ENCODE results near the gene NRG2. TPM values are rescaled to one million over a fixed set of nuclear protein-coding genes. Genes with fewer than 3 reads are reported as not detected.

Gene NRG2
- total RNA-seq, result 13.9 TPM

DNA sequence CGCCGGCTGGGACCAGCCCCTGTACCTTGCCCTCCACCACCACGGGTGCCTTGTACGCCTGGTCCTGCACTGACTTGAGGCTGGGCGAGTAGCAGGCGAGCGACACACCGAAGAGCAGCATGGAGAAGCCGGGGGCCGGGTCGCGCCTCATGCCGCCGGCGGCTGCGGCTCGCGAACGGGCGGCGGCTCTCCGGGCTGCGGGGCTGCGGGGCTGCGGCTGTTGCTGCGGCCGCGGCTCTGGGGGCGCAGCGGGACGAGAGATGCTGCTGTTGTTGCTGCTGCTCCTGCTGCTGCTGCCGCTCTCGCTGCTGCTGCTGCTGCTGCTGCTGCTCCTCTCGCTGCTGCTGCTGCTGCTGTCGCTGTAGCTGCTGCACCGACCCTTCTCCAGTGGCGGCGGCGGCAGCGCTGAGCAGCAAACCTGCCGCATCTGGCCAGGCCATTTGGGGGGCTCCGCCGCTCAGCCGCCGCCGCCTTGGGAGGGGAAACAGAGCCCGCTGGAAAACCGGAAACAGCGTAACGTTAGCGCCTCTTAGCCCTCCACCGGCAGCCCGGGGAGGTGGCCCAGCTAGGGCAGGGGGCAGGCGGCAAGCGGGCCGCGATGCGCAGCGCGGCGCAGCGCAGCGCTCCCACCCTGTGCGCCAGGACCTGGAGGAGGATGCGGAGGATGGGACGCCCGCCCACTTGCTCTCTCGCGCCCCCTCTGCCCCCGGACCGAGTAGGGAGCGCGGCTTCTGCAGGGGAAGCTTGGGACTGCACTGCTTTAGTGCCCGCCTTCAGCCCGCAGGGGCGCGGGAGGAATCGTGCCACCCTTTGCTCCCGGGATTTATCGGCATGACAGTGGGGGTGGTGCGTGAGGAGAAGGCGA is at the start of gene NRG2:
NRG2 (minus strand) TSS at position 657 of the 865 bp plus-strand sequence.
- peak; percentile 74 for DNase-seq (ENCODE audit: low spot score)

DNA sequence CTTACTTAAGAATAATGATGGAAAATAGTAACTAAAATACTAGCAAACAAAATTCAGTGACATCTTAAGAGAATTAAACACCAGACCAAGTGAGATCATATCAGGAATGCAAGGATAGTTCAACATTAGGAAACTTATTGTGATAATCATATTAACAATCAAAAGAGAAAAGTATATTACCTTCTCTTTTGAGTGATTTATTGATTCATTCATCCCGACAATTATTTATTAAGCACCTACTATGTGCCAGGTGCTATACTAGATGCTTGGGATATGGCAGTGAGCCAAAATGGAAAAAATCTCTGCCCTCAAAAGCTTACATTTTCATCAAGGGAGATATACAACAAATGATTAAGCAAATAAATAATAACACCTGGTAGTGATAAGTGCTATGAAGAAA is 47.2 kb upstream of the NRG2 start:
- DNase-seq (ENCODE audit: low spot score), result no peak

DNA sequence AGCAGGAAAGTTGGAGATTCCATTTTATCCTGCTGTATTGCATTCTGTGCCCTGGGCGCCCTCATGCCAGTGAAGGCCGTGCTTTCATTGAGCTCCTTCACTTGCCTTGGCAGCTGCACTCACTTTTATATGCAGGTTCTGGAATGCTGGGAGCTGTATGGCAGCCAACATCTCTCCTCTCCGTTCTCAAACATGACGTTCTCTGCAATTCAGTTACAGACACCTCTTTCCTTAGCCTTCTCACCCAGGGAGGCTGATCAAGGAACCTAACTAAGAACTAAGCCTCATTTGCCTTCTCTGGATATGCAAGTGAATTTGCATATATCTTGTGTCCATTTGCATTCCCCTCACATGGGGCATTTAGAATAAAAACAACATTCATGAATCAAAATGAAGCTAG is 41.4 kb upstream of the NRG2 start:
- DNase-seq (ENCODE audit: low spot score), result no peak

DNA sequence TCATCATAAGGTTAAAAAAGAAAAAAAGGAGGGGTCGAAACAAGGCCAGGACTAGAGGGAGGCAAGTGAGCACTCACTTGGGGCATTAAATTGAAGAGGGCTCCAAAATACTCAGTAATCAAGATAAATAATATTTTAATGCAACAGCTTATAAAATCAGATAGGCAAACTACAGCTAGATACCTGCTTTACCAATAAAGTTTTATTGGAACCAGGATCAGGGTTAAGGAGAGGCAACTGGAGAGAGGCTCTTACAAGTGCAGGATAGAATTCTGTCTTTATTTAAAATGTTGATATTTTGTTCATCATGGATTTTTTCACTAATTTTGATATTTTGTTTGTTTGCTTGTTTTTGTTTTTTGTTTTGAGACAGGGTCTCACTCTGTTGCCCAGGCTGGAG is 40.6 kb upstream of the NRG2 start:
- no peak for DNase-seq (ENCODE audit: low spot score)

DNA sequence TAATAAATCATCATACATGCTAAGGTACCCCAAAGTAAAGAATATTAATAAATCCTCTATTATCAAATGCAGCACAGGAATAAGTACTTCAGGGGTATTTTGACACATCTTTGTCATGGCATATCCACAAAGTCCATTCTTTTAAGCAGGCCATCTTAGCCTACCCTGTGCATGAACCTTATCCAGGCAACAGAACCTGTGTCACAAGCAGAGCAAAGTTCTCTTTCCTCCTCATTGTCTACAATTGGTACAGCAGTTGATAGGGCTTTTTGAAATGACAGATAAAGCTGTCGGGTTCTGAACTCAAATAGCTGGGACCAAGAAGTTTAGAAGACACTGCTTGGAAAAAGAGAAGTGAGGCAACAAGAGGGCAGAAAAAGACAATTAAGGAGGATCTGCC is 40.0 kb upstream of the NRG2 start:
- no peak for DNase-seq (ENCODE audit: low spot score)

DNA sequence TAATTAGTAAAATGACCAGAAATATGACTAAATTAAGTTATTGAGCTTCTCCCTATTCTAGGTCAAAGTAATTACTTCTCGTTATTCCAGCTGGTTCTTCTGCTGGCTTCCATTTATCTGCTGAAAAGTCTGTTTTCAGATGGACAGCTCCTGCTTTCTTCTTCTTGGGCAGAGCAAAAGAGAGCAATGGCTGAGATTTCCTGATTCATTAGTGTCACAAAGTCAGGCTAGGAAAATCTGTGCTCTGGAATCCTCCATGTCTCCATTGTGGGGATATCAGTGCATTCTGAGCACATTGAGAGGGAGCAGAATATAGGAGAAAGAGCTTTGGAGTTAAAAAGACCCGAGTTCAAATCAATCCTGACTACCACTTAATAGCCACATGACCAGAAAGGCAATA is 33.7 kb upstream of the NRG2 start:
- no peak for DNase-seq (ENCODE audit: low spot score)

DNA sequence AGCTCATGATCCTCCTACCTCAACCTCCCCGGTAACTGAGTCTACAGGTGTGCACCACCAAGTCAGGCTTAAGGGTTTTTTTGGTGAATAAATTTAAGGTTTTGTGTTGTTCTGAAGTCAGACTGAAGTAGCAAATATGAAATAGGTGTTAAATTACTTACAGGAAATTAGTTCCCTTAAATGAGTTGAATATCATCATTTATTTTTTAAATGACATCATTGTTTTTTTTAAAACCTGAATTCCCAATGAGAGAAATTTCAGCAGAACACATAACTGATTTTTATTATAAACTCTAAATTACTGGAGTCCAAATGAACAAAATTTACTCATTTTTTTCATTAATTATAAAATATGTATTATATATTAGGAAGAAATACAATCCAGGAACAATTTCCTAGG is 33.0 kb upstream of the NRG2 start:
- DNase-seq (ENCODE audit: low spot score), result no peak

DNA sequence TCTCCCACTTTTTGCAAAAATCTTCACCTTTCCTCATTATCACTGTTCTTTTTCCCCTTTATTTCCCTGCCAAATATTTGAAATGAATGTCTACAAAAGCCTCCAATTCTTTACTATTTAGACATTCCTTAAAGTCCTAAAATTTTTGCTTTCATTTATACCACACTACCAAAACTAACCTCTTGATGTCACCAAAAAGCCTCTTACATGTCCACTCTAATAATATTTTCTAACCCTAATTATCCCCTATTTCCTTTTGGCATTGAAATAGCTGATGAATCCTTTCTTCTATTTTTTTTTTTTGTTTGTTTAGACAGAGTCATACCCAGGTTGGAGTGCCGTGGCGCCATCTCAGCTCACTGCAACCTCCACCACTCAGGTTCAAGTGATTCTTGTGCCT is 32.3 kb upstream of the NRG2 start:
- no peak for DNase-seq (ENCODE audit: low spot score)

DNA sequence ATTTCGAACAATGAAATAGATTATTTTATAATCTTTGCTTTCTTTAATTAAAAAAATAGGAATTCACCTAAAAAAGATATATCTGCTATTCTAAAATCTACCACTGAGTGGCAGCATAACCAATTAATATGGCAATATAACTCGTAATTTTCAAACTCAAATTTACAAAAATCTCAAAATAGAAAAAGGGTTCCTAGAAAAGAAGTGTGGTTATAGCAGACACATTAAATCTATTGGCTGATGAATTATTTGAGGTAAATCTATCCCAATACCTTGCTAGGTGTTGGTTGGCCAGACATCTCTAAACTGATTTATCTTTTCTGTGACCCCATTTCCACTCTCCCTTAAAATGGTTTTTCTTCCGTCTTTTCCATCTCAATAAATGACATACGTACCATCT is 30.2 kb upstream of the NRG2 start:
- DNase-seq (ENCODE audit: low spot score), result no peak

DNA sequence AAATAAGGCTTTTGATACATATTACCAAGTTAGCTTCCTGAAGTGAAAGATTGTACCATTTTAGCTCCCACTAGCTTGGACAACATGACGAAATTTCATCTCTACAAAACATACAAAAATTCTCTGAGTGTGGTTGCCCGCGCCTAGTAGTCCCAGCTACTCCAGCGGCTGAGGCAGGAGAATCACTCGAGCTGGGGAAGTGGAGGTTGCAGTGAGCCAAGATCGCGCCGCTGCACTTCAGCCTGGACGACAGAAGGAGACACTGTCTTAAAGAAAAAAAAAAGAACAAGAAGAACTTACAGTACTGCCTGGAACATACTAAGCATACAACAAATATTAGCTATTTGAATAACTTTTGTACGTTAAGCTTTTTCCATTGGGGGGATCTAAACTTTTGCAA is 29.7 kb upstream of the NRG2 start:
- no peak for DNase-seq (ENCODE audit: low spot score)

DNA sequence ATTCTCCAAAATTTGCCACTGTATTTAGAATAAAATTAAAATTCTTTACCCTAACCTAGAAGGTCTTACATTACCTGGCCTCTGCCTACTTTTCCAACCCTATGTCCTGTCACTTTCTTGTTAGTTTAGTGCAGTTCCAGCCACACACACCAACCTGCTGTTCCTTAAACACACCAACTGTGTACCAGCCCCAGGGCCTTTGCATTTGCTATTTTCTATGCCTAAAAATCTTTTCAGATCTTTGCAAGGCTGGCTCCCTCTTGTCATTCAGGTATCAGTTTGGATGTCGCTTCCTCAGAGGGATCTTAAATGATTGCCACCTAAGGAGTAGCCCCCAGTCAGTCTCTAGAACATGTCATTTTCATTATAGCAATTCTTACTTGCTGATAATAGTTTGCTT is 17.7 kb upstream of the NRG2 start:
- DNase-seq (ENCODE audit: low spot score), result no peak

DNA sequence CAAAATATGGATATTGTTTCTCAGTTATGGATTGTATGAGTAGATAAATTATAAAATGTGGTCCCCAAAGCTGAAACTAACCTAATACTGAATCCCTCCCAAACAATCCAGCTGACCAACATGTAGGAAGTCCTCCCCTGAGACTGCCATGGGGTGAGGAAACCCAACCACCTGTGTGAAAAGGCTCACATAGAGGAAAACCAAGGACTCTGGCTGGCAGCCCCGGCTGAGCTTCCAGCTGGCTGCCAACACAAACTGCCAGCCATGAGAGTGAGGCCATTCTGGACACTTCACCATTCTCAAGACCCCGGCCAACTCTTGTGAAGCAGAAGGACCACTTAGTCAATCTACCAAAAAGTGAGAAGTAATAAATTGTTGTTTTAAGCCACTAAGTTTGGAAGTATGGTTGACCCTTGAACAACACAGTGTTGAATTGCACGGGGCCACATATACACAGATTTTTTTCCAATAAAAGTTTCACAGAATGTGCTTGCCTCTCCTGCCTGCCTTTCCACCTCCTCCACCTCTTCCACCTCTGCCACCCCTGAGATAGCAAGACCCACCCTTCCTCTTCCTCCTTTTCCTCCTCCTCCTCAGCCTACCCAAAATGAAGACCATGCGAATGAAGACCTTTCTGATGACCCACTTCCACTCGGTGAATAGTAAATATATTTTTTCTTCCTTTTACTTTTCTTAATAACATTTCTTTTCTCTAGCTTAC is 15.3 kb upstream of the NRG2 start:
- no peak for DNase-seq (ENCODE audit: low spot score)

DNA sequence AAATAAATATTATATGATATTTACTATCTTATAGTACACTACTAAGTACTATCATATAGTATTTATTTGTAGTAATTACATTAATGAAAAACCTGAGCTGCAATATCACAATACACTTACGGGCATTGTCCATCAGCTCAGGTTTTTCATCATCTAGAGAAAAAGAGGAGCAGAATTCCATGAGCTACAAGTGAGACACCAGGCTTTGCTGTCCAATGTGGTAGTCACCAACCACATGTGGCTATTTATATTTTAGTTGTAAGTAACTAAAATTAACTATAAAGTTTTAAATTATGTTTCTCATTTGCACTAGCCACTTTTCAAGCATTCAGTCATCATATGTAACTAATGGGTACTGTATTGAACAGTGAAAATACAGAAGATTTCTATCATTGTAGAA is 13.8 kb upstream of the NRG2 start:
- DNase-seq (ENCODE audit: low spot score), result no peak

DNA sequence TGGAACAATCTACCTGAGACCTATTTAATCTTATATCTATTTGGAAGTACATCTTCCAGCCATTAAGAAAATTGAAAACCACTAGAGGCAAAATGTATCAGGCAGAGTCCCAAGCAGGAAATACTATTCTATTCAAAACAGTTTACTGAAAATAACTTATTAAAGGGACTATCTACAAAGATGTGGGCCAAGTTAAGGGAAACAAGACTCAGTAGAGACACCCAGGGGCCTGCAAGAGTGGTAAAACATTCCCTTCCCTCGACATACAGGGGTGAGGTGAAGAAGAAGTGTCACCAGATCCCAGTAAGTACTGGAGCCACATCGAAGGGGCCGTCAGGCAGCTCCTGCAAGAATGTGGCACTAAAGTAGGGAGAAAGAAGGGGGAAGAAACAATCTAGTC is 12.1 kb upstream of the NRG2 start:
- no peak for DNase-seq (ENCODE audit: low spot score)

DNA sequence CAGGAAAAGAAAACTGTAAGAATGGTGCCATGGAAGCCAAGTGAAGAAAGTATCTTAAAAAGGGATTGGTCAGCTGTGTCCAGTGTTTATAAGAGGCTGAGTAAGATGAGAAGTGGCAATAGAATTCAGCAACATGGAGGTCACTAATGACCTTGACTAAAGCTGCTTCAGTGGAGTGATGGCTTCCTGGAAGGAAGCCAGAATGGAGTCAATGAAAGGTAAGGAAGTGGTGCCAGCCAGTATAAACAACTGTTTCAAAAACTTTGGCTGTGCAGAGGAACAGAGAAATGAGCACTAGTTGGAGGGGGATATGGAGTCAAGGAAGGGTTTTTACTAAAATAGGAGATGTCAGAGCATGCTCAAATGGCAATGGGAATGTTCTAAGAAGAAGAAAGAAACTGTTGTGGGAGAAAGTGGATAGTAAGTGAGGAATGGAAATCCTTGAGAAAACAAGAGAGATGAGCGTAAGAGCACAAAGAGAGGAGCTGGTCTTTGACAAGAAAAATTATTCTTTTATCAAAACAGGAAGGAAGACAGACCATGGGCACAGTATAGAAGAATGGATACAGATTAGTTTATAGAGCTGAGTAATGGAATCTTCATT is 11.1 kb upstream of the NRG2 start:
- DNase-seq (ENCODE audit: low spot score), result no peak

DNA sequence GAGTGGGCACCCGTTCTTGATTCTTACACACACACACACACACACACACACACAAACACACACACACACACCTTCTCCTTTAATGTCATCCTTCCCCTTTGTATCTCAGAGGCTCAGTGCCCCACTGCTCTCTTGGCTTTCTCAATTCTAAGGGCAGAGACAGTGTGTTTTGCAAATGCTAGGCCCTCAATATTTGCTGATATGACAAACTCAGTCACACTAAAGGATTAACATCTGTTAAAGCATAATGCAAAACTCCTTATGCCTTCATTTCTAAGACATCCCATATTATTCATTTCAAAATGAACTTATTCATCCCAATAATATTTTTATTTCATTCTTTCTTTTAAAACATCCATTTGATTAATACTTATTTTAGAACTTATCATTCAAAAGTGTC is 8.9 kb upstream of the NRG2 start:
- no peak for DNase-seq (ENCODE audit: low spot score)

DNA sequence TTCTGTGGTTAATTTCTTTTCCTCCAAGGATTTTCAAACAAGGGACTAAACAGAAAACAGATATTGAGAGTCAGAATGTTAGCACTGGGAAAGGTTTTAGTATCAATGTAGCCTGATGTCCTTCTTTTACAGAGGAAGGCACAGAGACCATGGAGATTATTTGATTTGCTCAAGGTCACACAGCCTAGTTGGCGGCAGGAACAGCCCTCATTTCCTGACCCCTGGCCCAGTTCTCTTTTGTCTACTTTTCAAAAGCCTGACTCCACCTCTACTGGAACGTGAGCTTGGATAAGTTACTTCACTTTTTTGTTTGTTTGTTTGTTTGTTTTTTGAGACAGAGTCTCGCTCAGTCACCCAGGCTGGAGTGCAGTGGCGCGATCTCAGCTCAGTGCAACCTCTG is 6.6 kb upstream of the NRG2 start:
- no peak for DNase-seq (ENCODE audit: low spot score)

DNA sequence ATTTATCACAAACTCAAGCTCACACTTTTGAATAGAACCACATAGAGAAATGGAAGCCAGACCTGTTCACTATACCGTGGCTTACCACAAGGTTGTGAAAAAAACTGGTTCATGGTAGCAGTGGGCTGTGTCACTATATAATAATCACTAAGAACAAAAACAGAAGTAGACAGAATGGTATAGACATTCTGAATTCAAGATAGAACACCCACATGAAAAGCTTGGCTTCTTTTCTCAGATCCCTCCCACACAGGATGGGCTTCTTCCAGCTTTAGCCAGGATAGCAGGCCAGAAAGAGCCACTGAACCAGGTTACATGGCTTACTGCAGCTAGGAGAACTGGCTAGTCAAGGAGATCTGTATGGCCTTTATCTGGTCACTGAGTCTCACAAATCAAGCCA is 6.1 kb upstream of the NRG2 start:
- DNase-seq (ENCODE audit: low spot score), result no peak

DNA sequence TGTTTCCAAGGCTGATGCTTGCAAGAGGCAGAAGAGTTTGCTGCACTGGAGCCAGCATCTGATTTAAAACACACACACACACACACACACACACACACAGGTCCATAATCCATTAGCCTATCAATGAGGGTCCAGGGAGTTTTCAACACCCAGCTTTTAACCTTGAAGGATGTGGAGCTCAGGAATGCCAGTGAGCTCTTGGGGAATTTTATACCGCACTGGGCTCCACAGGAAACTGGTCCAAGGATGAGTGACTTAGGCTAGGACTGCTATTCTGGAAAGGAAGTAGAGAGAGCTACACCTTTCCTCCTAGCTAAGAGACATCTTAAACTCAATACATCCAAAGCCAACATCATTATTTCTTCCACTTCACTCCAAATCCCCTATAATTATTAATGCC is 942 bp upstream of the NRG2 start:
- no peak for DNase-seq (ENCODE audit: low spot score)

DNA sequence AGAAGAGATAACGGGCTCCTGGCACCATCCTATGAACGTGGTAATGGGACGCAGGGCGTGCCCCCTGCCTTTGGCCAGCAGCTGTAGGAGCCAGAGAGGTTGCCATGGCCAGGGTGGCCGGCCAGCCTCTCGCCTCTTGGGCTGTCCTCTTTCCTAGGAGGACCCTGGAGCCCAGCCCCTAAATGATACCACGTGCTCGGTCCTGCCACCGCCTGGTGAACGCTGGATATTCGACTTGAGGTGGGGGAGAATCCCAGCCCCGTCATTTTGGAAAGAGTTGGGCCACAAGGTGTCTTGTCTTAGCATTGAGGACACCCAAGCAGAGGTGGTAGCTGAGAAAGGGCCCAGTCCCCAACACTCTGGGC is 391 bp upstream of the NRG2 start:
- no peak for DNase-seq (ENCODE audit: low spot score)

DNA sequence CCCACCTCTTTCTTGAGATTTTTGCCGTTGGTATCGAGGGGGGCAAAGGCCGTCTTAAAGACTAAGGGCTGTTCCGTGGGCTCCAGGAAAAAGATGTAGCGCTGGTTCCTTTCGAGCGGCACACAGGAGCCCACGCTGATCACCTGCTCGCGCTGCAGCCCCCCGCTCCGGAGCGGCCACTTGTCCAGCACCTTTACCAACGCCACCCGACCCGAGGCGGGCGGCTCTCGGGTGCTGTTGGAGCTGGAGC is 781 bp downstream of the NRG2 start:
- no peak for DNase-seq (ENCODE audit: low spot score)

DNA sequence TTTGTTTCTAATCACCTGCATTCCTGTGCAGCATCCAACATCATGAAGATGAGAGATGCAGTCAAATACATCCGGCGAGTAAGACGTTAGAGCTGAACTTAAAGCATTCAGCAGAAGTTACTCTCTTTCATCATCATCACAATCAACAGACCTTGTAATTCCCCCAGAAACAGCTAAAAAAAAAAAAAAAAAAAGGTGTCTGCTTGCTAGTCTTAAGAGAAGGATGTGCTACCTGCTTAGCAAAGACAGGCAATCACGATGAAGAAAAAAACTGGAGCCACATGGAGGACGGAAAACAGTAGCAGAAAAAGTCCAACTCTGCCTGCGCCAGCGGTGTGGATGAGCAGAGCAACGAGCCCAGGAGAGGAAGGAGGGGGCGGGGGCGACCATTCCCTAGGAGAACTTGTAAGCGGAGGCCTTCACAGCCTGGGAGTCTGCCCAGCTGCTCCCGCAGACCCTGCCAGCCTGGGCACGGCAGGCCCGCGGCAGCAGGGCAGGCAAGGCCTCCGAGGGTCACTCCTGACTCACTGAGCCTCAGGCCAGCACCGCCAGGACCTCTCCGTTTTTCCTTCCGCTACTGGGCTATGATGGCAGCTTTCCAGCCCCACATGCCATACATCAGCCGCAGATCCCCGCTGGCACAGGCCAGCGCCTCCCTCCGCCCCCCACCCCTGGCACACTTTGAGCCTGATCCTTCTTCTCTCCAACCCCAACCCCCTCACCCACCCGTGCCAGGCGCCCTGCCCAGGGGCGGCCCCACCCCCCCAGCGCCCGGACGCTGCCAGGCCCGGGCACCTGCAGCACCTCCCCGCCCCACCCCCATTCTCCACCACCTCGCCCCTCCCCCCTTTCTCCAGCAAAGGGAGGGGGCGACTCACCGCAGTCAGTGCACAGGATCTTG is 1.4 kb downstream of the NRG2 start:
- no peak for DNase-seq (ENCODE audit: low spot score)
